NCI-H2227 treated with DMSO at 0.1 percent for 48 hours (cell line): ENCODE results near the gene ALDH3B2.
"Not testable (repeated sequence)": the region's sequence is repeated elsewhere in the genome, so short reads cannot be mapped to it uniquely, and the experiment has no call there.

Experiments
- DNase-seq: peaks from one replicate; lab custom pipeline; 2025; lab: John Stamatoyannopoulos, UW

ALDH3B2 gene

GRCh38 chr11:67685641-67686332, 11.4 kb upstream of the ALDH3B2 start:
- not testable (repeated sequence) for DNase-seq

DNA sequence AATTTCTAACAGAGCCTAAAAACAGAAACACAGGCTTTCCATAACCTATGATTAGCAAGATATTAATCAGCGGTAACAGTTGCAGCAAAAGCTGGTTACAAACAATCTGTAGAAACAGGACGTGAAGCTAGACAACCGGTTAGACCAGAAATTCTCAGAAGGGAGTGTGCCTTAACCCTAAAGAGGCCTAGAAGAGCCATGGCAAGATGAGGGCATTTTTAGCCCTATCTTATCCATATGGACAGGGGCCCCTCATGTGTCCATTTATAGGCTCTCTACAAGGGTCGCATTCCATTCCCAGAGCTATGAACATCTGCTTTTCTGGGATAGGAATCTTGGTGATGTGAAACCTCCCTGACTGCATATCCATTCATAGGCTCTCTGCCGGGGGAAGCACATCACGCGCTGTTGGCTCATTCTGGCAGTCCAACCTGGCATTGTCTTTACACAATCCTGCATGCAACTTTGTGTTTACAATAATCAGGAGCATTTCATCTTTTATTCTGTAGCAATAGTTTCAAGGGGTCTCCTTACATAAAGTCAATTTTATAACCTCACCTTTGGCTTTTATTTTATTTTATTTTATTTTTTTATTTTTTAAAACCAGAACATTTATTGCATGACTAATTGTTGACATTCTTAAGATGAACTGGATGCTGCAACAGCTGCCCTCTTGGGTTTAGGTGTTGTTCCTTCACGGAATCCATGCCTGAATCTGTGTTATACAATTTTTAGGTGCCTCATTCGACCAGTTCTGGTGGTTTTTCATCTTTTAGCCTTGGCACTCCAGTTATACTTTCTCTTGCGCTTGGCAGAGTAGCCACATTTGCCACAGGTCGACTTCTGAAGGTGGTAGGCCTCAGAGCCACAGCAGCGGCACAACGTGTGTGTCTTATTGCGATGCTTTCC, 8.0 kb upstream of the ALDH3B2 start:
- not testable (repeated sequence) for DNase-seq

GRCh38 chr11:67680696-67681470, 6.5 kb upstream of the ALDH3B2 start:
- no peak for DNase-seq

DNA sequence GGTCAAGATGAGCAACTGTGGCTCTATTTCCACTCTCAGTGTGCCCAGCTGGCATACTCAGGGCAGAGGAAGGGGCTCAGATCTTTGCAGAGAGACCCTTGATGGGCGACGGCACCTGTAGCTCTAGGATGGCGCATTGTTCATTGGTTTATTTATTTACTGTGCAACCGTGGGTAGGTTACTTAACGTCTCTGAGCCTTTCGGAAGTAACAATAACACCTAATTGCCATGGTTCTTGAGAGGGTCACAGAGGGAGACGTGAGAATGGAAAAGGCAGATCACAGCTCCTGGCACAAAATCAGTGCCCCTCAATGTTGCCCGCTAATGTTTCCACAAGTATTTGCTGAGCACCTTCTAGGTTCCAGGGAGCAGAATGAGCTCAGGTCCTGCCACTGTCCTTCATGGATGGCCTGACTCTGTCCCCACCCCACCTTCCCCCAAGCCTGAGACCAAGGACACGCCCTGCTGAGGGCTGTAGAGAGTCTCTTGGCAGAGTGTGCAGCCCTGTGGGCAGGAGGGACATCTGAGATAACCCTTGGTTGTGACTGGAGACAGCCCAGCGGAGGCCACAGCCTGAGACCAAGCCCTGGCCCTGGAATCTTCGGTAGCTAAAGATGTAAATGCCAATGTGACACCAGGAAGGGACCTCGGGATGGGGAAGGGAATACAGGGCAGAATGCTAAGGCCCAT, 780 bp upstream of the ALDH3B2 start:
- DNase-seq, result no peak

- DNase-seq, result no peak
These were observed 521 bp downstream of the ALDH3B2 start for GRCh38 chr11:67673902-67674301.

- DNase-seq, result no peak
These were observed 1.1 kb downstream of the ALDH3B2 start for GRCh38 chr11:67673358-67673757.

DNA sequence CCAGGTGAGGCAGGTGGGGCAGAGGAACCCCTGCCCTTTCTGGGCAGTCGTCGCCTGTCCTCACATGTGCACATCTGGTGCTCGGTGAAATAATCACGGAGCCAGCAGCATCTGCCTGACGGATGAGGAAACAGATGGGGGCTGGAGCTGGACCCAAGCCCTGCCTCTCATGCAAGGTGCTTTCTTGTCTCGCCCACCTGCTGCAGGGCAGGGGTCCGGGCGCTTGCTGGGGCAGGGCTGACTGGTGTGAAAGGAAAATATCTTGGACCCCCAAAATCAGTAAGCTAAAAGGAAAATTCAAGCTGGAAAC, 3.3 kb downstream of the ALDH3B2 start:
- DNase-seq, result no peak

- DNase-seq, result no peak
These were observed 3.9 kb downstream of the ALDH3B2 start for GRCh38 chr11:67670316-67671210.

- DNase-seq, result no peak
These were observed 6.3 kb downstream of the ALDH3B2 start for GRCh38 chr11:67668192-67668551.

DNA sequence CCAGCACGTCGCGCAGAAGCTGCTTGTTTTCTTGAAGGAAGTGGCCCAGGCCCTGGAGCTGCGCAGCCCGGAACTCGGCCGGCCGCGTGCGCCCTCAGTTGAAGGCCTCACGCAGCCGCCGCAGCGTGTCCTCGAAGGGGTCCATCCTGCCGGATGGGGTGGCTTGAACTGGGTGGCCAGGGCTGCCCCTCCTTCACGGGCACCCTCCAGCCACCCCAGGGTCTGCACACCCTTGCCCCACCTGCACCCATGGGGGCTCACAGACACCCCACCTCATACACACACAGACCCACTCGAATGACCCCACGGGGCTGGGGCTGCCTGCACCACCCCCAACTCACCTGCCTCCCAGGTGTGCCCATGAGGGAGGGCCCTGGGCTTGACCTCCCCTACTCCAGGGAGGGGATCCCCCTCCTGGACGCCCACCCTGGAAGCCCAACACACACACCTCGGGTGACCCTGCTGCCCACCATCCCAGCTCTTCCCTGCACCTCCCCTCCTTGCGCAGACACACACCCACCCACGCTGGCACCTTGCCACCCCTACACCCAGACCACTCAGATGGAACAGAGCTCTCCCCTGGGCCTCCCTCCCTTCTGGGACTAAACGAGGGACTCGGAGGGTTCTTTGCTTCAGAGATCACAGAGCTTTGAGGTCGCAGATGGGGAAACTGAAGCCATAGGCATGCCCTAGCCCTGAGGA, 6.8 kb downstream of the ALDH3B2 start:
- no peak for DNase-seq

GRCh38 chr11:67666676-67667489, 7.5 kb downstream of the ALDH3B2 start:
- no peak for DNase-seq

DNA sequence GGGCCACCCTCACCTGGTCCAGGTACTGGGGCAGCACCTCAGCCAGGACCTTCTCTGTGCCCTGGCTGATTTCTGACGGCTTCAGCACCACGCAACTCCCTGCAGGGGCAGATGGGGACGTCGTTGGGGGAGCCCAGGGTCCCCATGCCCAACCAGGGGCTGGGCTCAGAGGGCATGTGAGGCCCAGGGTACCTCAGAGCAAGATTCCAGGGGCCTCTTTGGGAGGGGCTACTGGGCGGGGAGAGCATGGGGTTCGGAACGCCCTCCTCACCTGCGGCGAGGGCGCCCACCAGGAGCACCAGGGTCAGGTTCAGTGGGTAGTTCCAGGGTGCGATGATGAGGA, 8.1 kb downstream of the ALDH3B2 start:
- DNase-seq, result no peak

GRCh38 chr11:67665541-67666302, 8.7 kb downstream of the ALDH3B2 start:
- no peak for DNase-seq

GRCh38 chr11:67664696-67665540, 9.5 kb downstream of the ALDH3B2 start:
- no peak for DNase-seq

DNA sequence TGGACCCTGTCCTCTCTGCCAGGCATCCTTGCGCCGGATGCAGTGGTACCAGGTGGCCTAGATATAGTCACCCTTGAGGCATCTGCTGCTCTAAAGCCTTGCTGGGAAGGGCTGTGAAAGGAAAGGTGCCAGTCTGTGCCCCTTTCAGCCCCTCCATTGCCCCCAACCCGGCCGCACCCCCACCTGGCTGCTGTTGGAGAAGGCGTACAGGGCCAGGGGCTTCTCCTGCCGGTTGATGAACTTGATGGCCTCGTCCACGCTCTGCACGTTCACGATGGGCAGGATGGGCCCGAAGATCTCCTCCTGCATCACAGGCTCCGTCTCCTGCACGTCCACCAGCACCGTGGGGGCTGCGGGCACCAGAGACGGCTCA, 10.2 kb downstream of the ALDH3B2 start:
- no peak for DNase-seq

GRCh38 chr11:67663532-67664212, 10.8 kb downstream of the ALDH3B2 start:
- no peak for DNase-seq

GRCh38 chr11:67662835-67663531, 11.4 kb downstream of the ALDH3B2 start:
- DNase-seq, result no peak
